Caco-2 (cell line): ENCODE measurements around the gene LTF. TPM values are rescaled to one million over a fixed set of nuclear protein-coding genes. Genes with fewer than 3 reads are reported as not detected.

ENCODE experiments used
- BruUV-seq: library from RNA; stranded (reverse); fragments of 400-500 nt; replicated peaks from 2 replicates; lab custom pipeline; 2021; lab: Mats Ljungman, UMichigan
- CTCF ChIA-PET: fragments of 300-600 bp; sonication (Branson Sonifier 250); formaldehyde crosslinking; loops from one replicate; lab custom pipeline; 2022; ENCODE audit warnings: antibody characterized with exemption; lab: Charles Lee
- POLR2A ChIA-PET: fragments of 300-600 bp; sonication (Branson Sonifier 250); formaldehyde crosslinking; loops from one replicate; lab custom pipeline; 2022; ENCODE audit warnings: antibody characterized with exemption; lab: Charles Lee
- DNase-seq, 2 experiments: peaks; one replicate each; pipeline versions ENCODE4 v3.0.0 to v3.0.0-alpha.2; 2020 to 2022
- H3K27me3 ChIP-seq: replicated peaks from 2 replicates; pipeline ENCODE4 v1.6.0; 2011; ENCODE audit warnings: low read length; ENCODE audit not compliant: control insufficient read depth, insufficient read depth
- H3K36me3 ChIP-seq: 2 replicates; pipeline ENCODE4 v1.5.1; 2011; ENCODE audit warnings: low read length; ENCODE audit not compliant: control insufficient read depth, insufficient read depth
- H3K4me1 ChIP-seq: fragments of 250-450 bp; sonication (Bioruptor Pico); 2 replicates; pipeline ENCODE4 v1.5.1; 2020; ENCODE audit warnings: mild to moderate bottlenecking
- H3K4me3 ChIP-seq: 2 replicates; pipeline ENCODE4 v1.5.1; 2011; ENCODE audit warnings: low read depth, mild to moderate bottlenecking, control low read depth, low read length
- H3K9me3 ChIP-seq: fragments of 250-450 bp; sonication (Bioruptor Pico); 2 replicates; pipeline ENCODE4 v1.5.1; 2020; ENCODE audit warnings: mild to moderate bottlenecking, moderate library complexity
- H3K27ac Mint-ChIP-seq: one replicate; pipeline ENCODE4 v1.8.0; 2022; ENCODE audit warnings: mixed read lengths; ENCODE audit not compliant: unreplicated experiment
- H3K27me3 Mint-ChIP-seq: one replicate; pipeline ENCODE4 v1.8.0; 2022; ENCODE audit warnings: mixed read lengths; ENCODE audit not compliant: insufficient read depth, unreplicated experiment
- H3K36me3 Mint-ChIP-seq: one replicate; pipeline ENCODE4 v1.8.0; 2022; ENCODE audit warnings: mild to moderate bottlenecking, mixed read lengths; ENCODE audit not compliant: insufficient read depth, unreplicated experiment
- H3K4me1 Mint-ChIP-seq: one replicate; pipeline ENCODE4 v1.8.0; 2022; ENCODE audit warnings: low read depth, mixed read lengths; ENCODE audit not compliant: unreplicated experiment
- H3K4me3 Mint-ChIP-seq: one replicate; pipeline ENCODE4 v1.8.0; 2022; ENCODE audit warnings: mild to moderate bottlenecking, moderate library complexity, mixed read lengths; ENCODE audit not compliant: unreplicated experiment
- H3K9me3 Mint-ChIP-seq: one replicate; pipeline ENCODE4 v1.8.0; 2022; ENCODE audit warnings: mixed read lengths; ENCODE audit not compliant: unreplicated experiment
- intact Hi-C: fragments of 100-400 bp; cut with micrococcal nuclease; formaldehyde crosslinking; loops from one replicate; pipeline ENCODE4 v1.10.0; 2022; ENCODE audit not compliant: unreplicated experiment
- total RNA-seq: library from RNA; stranded (reverse); gene quantifications from 2 replicates; pipeline ENCODE4 v1.2.3, GENCODE V29; 2022
- TF ChIP-seq, protein P1 (sequence below), 2 experiments: fragments of 200-600 bp in 1 of 2; IDR thresholded peaks; 1 replicate in 1 of 2; 2 replicates in 1 of 2; pipeline versions ENCODE4 v1.5.1 to v1.8.0; 2011 to 2022; ENCODE audit warnings: antibody characterized with exemption in 1 of 2, control low read depth in 1 of 2, inconsistent platforms in 1 of 2, low read depth in 1 of 2, low read length in 1 of 2, mild to moderate bottlenecking in 1 of 2, moderate library complexity in 1 of 2; ENCODE audit not compliant: insufficient read depth in 1 of 2, severe bottlenecking in 1 of 2, unreplicated experiment in 1 of 2

LTF gene
- total RNA-seq, 1 experiment from 2014 or later, result not detected

- Mint-ChIP-seq H3K36me3 (no peaks in the 10 kb centered on the region), H3K4me1 (peaks cover 21% of the 10 kb centered on the region), H3K27me3 (no peaks in the 10 kb centered on the region), H3K9me3 (no peaks in the 10 kb centered on the region), H3K4me3 (no peak overlapping the region), H3K27ac (no peak overlapping the region)
- Histone ChIP-seq H3K9me3 (no peaks in the 10 kb centered on the region), H3K4me1 (peaks cover 17% of the 10 kb centered on the region), H3K4me3 (no peak overlapping the region), H3K27me3 (no peaks in the 10 kb centered on the region), H3K36me3 (no peaks in the 10 kb centered on the region)
- POLR2A ChIA-PET, result no interaction called here
- TF ChIP-seq, protein P1, sequence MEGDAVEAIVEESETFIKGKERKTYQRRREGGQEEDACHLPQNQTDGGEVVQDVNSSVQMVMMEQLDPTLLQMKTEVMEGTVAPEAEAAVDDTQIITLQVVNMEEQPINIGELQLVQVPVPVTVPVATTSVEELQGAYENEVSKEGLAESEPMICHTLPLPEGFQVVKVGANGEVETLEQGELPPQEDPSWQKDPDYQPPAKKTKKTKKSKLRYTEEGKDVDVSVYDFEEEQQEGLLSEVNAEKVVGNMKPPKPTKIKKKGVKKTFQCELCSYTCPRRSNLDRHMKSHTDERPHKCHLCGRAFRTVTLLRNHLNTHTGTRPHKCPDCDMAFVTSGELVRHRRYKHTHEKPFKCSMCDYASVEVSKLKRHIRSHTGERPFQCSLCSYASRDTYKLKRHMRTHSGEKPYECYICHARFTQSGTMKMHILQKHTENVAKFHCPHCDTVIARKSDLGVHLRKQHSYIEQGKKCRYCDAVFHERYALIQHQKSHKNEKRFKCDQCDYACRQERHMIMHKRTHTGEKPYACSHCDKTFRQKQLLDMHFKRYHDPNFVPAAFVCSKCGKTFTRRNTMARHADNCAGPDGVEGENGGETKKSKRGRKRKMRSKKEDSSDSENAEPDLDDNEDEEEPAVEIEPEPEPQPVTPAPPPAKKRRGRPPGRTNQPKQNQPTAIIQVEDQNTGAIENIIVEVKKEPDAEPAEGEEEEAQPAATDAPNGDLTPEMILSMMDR (IDR thresholded peaks at IDR 0.05; ENCODE audit: insufficient read depth in 1 of 2, low read depth in 1 of 2, low read length in 1 of 2, severe bottlenecking in 1 of 2, unreplicated experiment in 1 of 2), result no peak
- intact Hi-C loops, result no loop called here
- CTCF ChIA-PET, result no interaction called here
- BruUV-seq, result no TSS peak
- no peak for DNase-seq
Observed at GRCh38 chr3:46408853-46409252, 55.9 kb downstream of the LTF start.

GRCh38 chr3:46407970-46408369 is 56.7 kb downstream of the LTF start:
- TF ChIP-seq, protein P1 (IDR thresholded peaks at IDR 0.05; ENCODE audit: insufficient read depth in 1 of 2, low read depth in 1 of 2, low read length in 1 of 2, severe bottlenecking in 1 of 2, unreplicated experiment in 1 of 2), result no peak
- DNase-seq, result no peak
- Histone ChIP-seq H3K4me1 (peaks cover 17% of the 10 kb centered on the region), H3K9me3 (no peaks in the 10 kb centered on the region), H3K27me3 (no peaks in the 10 kb centered on the region), H3K36me3 (no peaks in the 10 kb centered on the region), H3K4me3 (no peak overlapping the region)
- H3K36me3 Mint-ChIP-seq, result no peaks in the 10 kb centered on the region
- H3K27ac Mint-ChIP-seq, result no peak overlapping the region
- ChIA-PET POLR2A (no interaction called here), CTCF (no interaction called here)
- no peak overlapping the region for H3K4me3 Mint-ChIP-seq
- intact Hi-C loops, result no loop called here
- no TSS peak for BruUV-seq
- peaks cover 21% of the 10 kb centered on the region for H3K4me1 Mint-ChIP-seq
- no peaks in the 10 kb centered on the region for H3K9me3 Mint-ChIP-seq
- H3K27me3 Mint-ChIP-seq, result no peaks in the 10 kb centered on the region

DNA sequence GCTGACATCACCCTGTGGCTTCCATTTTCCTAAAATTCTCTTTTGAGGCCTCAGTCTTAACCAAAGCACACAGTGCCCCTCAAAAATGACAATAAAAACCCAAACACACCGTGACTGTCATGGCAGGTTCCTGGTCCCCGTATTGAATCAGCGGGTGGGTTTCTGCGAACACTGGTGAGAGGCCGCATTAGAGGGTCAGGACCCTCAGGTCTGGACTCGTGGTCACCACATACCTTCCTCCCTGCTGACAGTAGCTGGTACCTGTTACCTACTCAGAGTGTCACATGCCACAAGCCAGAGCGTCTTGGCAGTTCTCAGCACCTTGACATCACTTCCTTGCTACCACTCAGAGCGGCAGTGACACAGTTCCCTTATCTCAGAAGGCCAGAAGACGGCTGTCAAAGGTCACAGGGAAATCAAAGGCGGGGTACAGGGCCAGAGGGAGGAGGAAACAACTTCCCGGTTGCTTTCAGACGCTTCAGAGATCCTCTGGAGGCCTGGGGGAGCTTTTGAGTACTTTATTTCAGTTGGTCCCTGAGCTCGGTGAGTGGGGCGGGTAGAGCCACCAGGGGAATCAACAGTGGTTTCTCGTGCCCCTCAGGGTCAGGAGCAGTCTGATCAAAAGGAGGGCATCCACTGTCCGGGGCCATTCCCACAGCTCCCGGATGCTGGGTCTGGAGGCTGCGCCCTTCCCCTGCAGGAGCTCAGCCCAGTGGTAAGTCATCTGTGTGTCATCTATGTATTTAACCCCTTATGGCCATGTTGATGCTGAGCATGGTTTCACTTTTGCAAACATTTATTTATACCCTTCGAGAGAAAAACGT is 57.7 kb downstream of the LTF start, which contains the start of the genes CCR5AS and CCRL2:
Gene CCR5AS, minus strand, starts transcription at position 279 of the 824 bp plus-strand sequence.
Gene CCRL2, plus strand, starts transcription at position 472 of the 824 bp plus-strand sequence. CDS start 821 bp downstream, outside the sequence.
- Mint-ChIP-seq H3K9me3 (no peaks in the 10 kb centered on the region), H3K36me3 (no peaks in the 10 kb centered on the region), H3K4me1 (peaks cover 21% of the 10 kb centered on the region), H3K4me3 (peak within 1 kb of the TSS; percentile 60), H3K27ac (peak within 1 kb of the TSS; percentile 57), H3K27me3 (no peaks in the 10 kb centered on the region)
- no peaks in the 10 kb centered on the region for H3K36me3 ChIP-seq
- BruUV-seq, result TSS peak; percentile 75
- peak; percentile 54 to 81 for DNase-seq
- H3K4me3 ChIP-seq, result 0 out of 2 replicates have a peak within 1 kb of the TSS, but pooled peaks have one; percentile 11
- TF ChIP-seq, protein P1 (IDR thresholded peaks at IDR 0.05; ENCODE audit: insufficient read depth in 1 of 2, low read depth in 1 of 2, low read length in 1 of 2, severe bottlenecking in 1 of 2, unreplicated experiment in 1 of 2), result no peak
- H3K9me3 ChIP-seq, result no peaks in the 10 kb centered on the region
- H3K27me3 ChIP-seq, result no peaks in the 10 kb centered on the region
- ChIA-PET CTCF (no interaction called here), POLR2A (interaction anchor here (0.5 kb wide), 1 partner anchor 570 kb away, joined by 6 read pairs; no protein-coding TSS in a partner anchor)
- intact Hi-C loops, result no loop called here
- peaks cover 17% of the 10 kb centered on the region for H3K4me1 ChIP-seq
